Measurements from ENCODE around the gene SMG6. TPM values are rescaled to one million over a fixed set of nuclear protein-coding genes. Genes with fewer than 3 reads are reported as not detected.

Gene SMG6
- total and polyA plus RNA-seq, 2 donors (not counting 3 experiments of a cell fraction or from before 2014, with no cell fraction given): 40.1 to 42.2 TPM

DNA sequence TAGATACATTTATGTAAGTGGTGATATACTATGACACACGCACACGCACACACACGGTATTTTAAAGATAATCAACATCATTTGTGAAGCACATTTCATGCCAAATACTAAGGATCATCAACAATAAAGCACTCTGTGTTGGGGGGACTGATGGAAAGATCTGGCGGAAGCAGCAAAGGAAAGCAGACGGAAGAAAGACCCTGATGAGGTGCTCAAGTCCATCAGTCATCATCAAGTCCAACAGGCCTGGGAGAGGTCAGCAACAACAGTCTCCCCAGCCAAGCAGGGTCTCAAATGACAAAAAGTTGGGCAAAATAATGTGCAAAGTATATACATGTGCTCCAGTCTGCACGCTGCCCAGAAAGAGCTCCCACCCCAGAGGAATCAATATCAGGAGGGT lies 193.1 kb downstream of the SMG6 start:
- POLR2A ChIA-PET: no interaction called here
- H4K20me1 ChIP-seq (replicated peaks; ENCODE audit: control insufficient read depth, extremely low read depth, insufficient read depth, low read length): no peaks in the 10 kb centered on the region
- H3K27me3 ChIP-seq (ENCODE audit: control insufficient read depth in 2 of 2, insufficient read depth in 2 of 2, low read length in 2 of 2): no peaks in the 10 kb centered on the region
- FAIRE-seq (no peak), DNase-seq (ENCODE audit: low read depth, low spot score) (no peak)
- H3K4me1 ChIP-seq (ENCODE audit: control insufficient read depth, extremely low read depth, insufficient read depth, low read length): peaks cover 19% of the 10 kb centered on the region
- intact Hi-C loops (cut with micrococcal nuclease): no loop called here
- CTCF ChIA-PET: interaction anchor here (1.4 to 1.5 kb wide), 2 partner anchors 12 to 56 kb away, joined by 3 to 4 read pairs; no protein-coding TSS in a partner anchor
- no TSS peak for BruUV-seq (replicated peaks)
- H3K9me3 ChIP-seq (replicated peaks; ENCODE audit: control insufficient read depth, insufficient read depth, low read length): no peaks in the 10 kb centered on the region
- no peaks in the 10 kb centered on the region for H3K79me2 ChIP-seq (ENCODE audit: control insufficient read depth, insufficient read depth, low read length)
- dilution Hi-C loops (cut with MboI; ENCODE audit: extremely low pct_ligation_motif_present, low sequenced_read_pairs): no loop called here
- no peak for TF ChIP-seq EZH2 (IDR thresholded peaks at IDR 0.05; ENCODE audit: borderline replicate concordance, low read depth, low read length, severe bottlenecking)
- no peak for TF ChIP-seq POLR2A (IDR thresholded peaks at IDR 0.05; ENCODE audit: low read depth, low read length)
- TF ChIP-seq JUN (IDR thresholded peaks at IDR 0.05; ENCODE audit: borderline replicate concordance, insufficient read depth, insufficient read length, low read depth): no peak
- no peak for TF ChIP-seq MYC (IDR thresholded peaks at IDR 0.05; ENCODE audit: low read depth, low read length)
- TF ChIP-seq POLR2AphosphoS5 (IDR thresholded peaks at IDR 0.05; ENCODE audit: insufficient read depth, low read depth, low read length): no peak
- TF ChIP-seq FOS (IDR thresholded peaks at IDR 0.05; ENCODE audit: borderline replicate concordance, insufficient read depth, low read length): no peak
- H3K4me2 ChIP-seq (ENCODE audit: insufficient read depth, low read length): no peak overlapping the region
- no peaks in the 10 kb centered on the region for H3K9me1 ChIP-seq (replicated peaks; ENCODE audit: control insufficient read depth, extremely low read depth, insufficient read depth, low read length)
- H3K27ac ChIP-seq (ENCODE audit: insufficient read depth, low read depth, low read length): no peak overlapping the region
- no peak overlapping the region for H3K4me3 ChIP-seq (replicated peaks in 1 of 3; ENCODE audit: insufficient read depth in 1 of 3, low read depth in 1 of 3, low read length in 3 of 3)
- no peaks in the 10 kb centered on the region for H3K36me3 ChIP-seq (ENCODE audit: control insufficient read depth in 2 of 2, extremely low read depth in 1 of 2, insufficient read depth in 2 of 2, low read length in 2 of 2)
- H2AFZ ChIP-seq (ENCODE audit: low read depth, low read length): no peak overlapping the region
- H3K9ac ChIP-seq (replicated peaks; ENCODE audit: extremely low read depth, insufficient read depth, low read length): no peak overlapping the region

- BruUV-seq (replicated peaks): no TSS peak
- CTCF ChIA-PET: interaction anchor here (1.2 to 1.7 kb wide), 2 partner anchors 10 to 14 kb away, joined by 5 to 6 read pairs; no protein-coding TSS in a partner anchor
- H3K27me3 ChIP-seq (ENCODE audit: control insufficient read depth in 2 of 2, insufficient read depth in 2 of 2, low read length in 2 of 2): no peaks in the 10 kb centered on the region
Observed at GRCh38 chr17:2108170-2108569, 195.4 kb downstream of the SMG6 start.

More at GRCh38 chr17:2108170-2108569, 195.4 kb downstream of the SMG6 start:
- POLR2A ChIA-PET: no interaction called here
- Histone ChIP-seq H4K20me1 (replicated peaks; ENCODE audit: control insufficient read depth, extremely low read depth, insufficient read depth, low read length) (no peaks in the 10 kb centered on the region), H3K9ac (replicated peaks; ENCODE audit: extremely low read depth, insufficient read depth, low read length) (no peak overlapping the region), H3K9me3 (replicated peaks; ENCODE audit: control insufficient read depth, insufficient read depth, low read length) (no peaks in the 10 kb centered on the region), H3K4me1 (ENCODE audit: control insufficient read depth, extremely low read depth, insufficient read depth, low read length) (peaks cover 19% of the 10 kb centered on the region), H3K4me3 (replicated peaks in 1 of 3; ENCODE audit: insufficient read depth in 1 of 3, low read depth in 1 of 3, low read length in 3 of 3) (no peak overlapping the region), H3K36me3 (ENCODE audit: control insufficient read depth in 2 of 2, extremely low read depth in 1 of 2, insufficient read depth in 2 of 2, low read length in 2 of 2) (no peaks in the 10 kb centered on the region), H3K9me1 (replicated peaks; ENCODE audit: control insufficient read depth, extremely low read depth, insufficient read depth, low read length) (no peaks in the 10 kb centered on the region), H2AFZ (ENCODE audit: low read depth, low read length) (no peak overlapping the region), H3K79me2 (ENCODE audit: control insufficient read depth, insufficient read depth, low read length) (no peaks in the 10 kb centered on the region), H3K27ac (ENCODE audit: insufficient read depth, low read depth, low read length) (no peak overlapping the region), H3K4me2 (ENCODE audit: insufficient read depth, low read length) (no peak overlapping the region)
- DNase-seq (ENCODE audit: low read depth, low spot score) (no peak), FAIRE-seq (no peak)
- TF ChIP-seq POLR2A (IDR thresholded peaks at IDR 0.05; ENCODE audit: low read depth, low read length): no peak
- dilution Hi-C loops (cut with MboI; ENCODE audit: extremely low pct_ligation_motif_present, low sequenced_read_pairs): no loop called here
- intact Hi-C loops (cut with micrococcal nuclease): no loop called here
